ENCODE data around the gene STIM2.

DNA sequence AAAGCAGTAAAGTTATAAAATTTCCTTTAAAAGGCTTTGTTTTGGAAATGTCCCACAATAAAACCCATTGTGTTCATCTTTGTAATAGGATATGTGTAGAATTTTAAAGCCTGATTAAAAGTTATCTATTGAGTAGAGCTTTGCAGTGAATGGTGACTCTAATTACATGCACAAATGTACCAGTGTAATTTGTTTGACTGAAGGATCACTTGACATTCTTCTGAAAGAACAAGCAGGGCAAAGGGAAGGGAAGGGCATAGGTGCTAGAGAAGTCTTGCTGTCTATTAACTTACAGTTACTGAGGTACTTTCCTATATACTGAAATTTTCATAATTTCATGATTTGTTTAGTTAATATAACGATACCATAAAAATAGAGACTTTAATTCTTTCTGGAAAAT is 70.8 kb downstream of the STIM2 start:
- TF ChIP-seq PTRF (tag; IDR thresholded peaks at IDR 0.05) (no peak), ZZZ3 (IDR thresholded peaks at IDR 0.05) (no peak), ZFP30 (CRISPR knock-in tag; IDR thresholded peaks at IDR 0.05; ENCODE audit: borderline replicate concordance) (no peak)
- TF ChIP-seq, protein P1, sequence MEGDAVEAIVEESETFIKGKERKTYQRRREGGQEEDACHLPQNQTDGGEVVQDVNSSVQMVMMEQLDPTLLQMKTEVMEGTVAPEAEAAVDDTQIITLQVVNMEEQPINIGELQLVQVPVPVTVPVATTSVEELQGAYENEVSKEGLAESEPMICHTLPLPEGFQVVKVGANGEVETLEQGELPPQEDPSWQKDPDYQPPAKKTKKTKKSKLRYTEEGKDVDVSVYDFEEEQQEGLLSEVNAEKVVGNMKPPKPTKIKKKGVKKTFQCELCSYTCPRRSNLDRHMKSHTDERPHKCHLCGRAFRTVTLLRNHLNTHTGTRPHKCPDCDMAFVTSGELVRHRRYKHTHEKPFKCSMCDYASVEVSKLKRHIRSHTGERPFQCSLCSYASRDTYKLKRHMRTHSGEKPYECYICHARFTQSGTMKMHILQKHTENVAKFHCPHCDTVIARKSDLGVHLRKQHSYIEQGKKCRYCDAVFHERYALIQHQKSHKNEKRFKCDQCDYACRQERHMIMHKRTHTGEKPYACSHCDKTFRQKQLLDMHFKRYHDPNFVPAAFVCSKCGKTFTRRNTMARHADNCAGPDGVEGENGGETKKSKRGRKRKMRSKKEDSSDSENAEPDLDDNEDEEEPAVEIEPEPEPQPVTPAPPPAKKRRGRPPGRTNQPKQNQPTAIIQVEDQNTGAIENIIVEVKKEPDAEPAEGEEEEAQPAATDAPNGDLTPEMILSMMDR (IDR thresholded peaks at IDR 0.05 in 2 of 3, conservative IDR thresholded peaks at IDR 0.05 in 1 of 3; ENCODE audit: insufficient read depth in 2 of 3, low read depth in 1 of 3, low read length in 3 of 3): no peak

Data from K562 (cell line).